Activated CD8-positive, alpha-beta memory T cell treated with anti-CD3 and anti-CD28 coated beads, Interleukin-2, amount 10 ng/mL, durations not matched to agents 7 days and 5 days (primary cell): Measurements from ENCODE around the gene STK16. TPM values are rescaled to one million over a fixed set of nuclear protein-coding genes. Genes with fewer than 3 reads are reported as not detected.

ENCODE experiments used
- microRNA-seq: library from miRNA; unstranded; fragments of <30 nt; microRNA quantifications from one replicate; pipeline ENCODE4 v1.2.0, GENCODE V29; 2022
- total RNA-seq, 2 experiments: library from RNA; stranded (reverse); gene quantifications; one replicate each; pipeline ENCODE4 v1.2.3, GENCODE V29; 2021

The STK16 gene
- total RNA-seq, 2 experiments from 2014 or later: 37.3 to 41.7 TPM

Small RNAs within 50 kb of the gene (microRNA-seq; reads per million reads assigned to microRNA genes)
- not detected for gene MIR153-1

Other genes starting within 250 kb of the STK16 start
- not detected for gene CFAP65, start 204.0 kb upstream of the STK16 start, total RNA-seq
- gene IHH, start 184.6 kb upstream of the STK16 start, total RNA-seq: not detected
- gene NHEJ1, start 84.7 kb upstream of the STK16 start, total RNA-seq: 10 to 100 TPM; 14.4 to 19.4 TPM
- 1 to 10 TPM; 2.6 to 3.2 TPM for gene SLC23A3, start 75.5 kb upstream of the STK16 start, total RNA-seq
- 10 to 100 TPM; 66.9 to 72.0 TPM for gene CNPPD1, start 68.6 kb upstream of the STK16 start, total RNA-seq
- 100 to 1,000 TPM in 1 of 2 experiments, 10 to 100 TPM in 1; 95.8 to 110 TPM for gene RETREG2, start 67.2 kb upstream of the STK16 start, total RNA-seq
- gene ZFAND2B, start 38.7 kb upstream of the STK16 start, total RNA-seq: 10 to 100 TPM; 60.2 to 60.6 TPM
- 10 to 100 TPM; 12.6 to 15.2 TPM for gene ABCB6, start 26.5 kb upstream of the STK16 start, total RNA-seq
- gene ATG9A, start 15.8 kb upstream of the STK16 start, total RNA-seq: 10 to 100 TPM; 56.6 to 60.7 TPM
- 100 to 1,000 TPM in 1 of 2 experiments, 10 to 100 TPM in 1; 89.4 to 105 TPM for gene ANKZF1, start 15.7 kb upstream of the STK16 start, total RNA-seq
- gene GLB1L, start within 50 bp of the STK16 start, total RNA-seq: 1 to 10 TPM; 4.3 to 4.9 TPM
- not detected for gene TUBA4B, start 7.8 kb downstream of the STK16 start, total RNA-seq
- gene TUBA4A, start 8.4 kb downstream of the STK16 start, total RNA-seq: 100 to 1,000 TPM; 244 to 337 TPM
- gene DNAJB2, start 33.9 kb downstream of the STK16 start, total RNA-seq: 10 to 100 TPM; 48.2 to 49.0 TPM
- gene PTPRN, start 63.9 kb downstream of the STK16 start, total RNA-seq: under 1 TPM in 1 of 2 experiments, not detected in 1; 0.28 TPM
- not detected for gene RESP18, start 87.3 kb downstream of the STK16 start, total RNA-seq
- 10 to 100 TPM; 60.3 to 64.8 TPM for gene DNPEP, start 142.4 kb downstream of the STK16 start, total RNA-seq
- gene DES, start 172.9 kb downstream of the STK16 start, total RNA-seq: not detected
- gene SPEG, start 189.4 kb downstream of the STK16 start, total RNA-seq: 1 to 10 TPM in 1 of 2 experiments, under 1 TPM in 1; 0.52 to 1.3 TPM